ENCODE measurements around the gene HPS1.

GRCh38 chr10:98397089-98397600 lies 49.6 kb downstream of the HPS1 start:
- TF ChIP-seq MAX (IDR thresholded peaks at IDR 0.05) (no peak), USF1 (IDR thresholded peaks at IDR 0.05) (no peak), YY1 (IDR thresholded peaks at IDR 0.05; ENCODE audit: low read depth) (no peak), RAD21 (IDR thresholded peaks at IDR 0.05; ENCODE audit: low read depth) (no peak), EP300 (IDR thresholded peaks at IDR 0.05; ENCODE audit: borderline replicate concordance) (no peak), REST (IDR thresholded peaks at IDR 0.05; ENCODE audit: low read depth) (no peak), ZBTB7A (IDR thresholded peaks at IDR 0.05; ENCODE audit: low read depth) (no peak)
